IMR-90 (cell line): Measurements from ENCODE around the gene BICD1. TPM values are rescaled to one million over a fixed set of nuclear protein-coding genes. Genes with fewer than 3 reads are reported as not detected.

Experiments used
- ATAC-seq: fragments of 200-7000 bp; cut with Tn5 transposase; 2 replicates; pipeline ENCODE4 v1.9.1; 2020; ENCODE audit warnings: low read depth, mild to moderate bottlenecking, moderate library complexity
- BruUV-seq: library from RNA; stranded (reverse); fragments of 400-500 nt; replicated peaks from 2 replicates; lab custom pipeline; 2021; lab: Mats Ljungman, UMichigan
- CTCF ChIA-PET: fragments of 300-600 bp; formaldehyde crosslinking; extraction: SDS; loops from one replicate; lab custom pipeline; 2021; ENCODE audit warnings: antibody characterized with exemption; lab: Yijun Ruan, JAX
- POLR2A ChIA-PET: fragments of 300-600 bp; sonication (Branson Sonifier 250); formaldehyde crosslinking; loops from one replicate; lab custom pipeline; 2022; ENCODE audit warnings: antibody characterized with exemption; ENCODE audit not compliant: unreplicated experiment; lab: Charles Lee
- DNase-seq: peaks from one replicate; pipeline ENCODE4 v3.0.0; 2013
- H2AFZ ChIP-seq: replicated peaks from 2 replicates; pipeline ENCODE3; 2013; ENCODE audit warnings: low read length, mild to moderate bottlenecking; ENCODE audit not compliant: poor library complexity
- H2AK5ac ChIP-seq: 2 replicates; pipeline ENCODE4 v1.6.1; 2013; ENCODE audit warnings: low read depth, low read length, inconsistent platforms
- H2AK9ac ChIP-seq: replicated peaks from 2 replicates; pipeline ENCODE3; 2013; ENCODE audit warnings: mild to moderate bottlenecking, low read depth, low read length, moderate library complexity; ENCODE audit not compliant: poor library complexity
- H2BK120ac ChIP-seq: 2 replicates; pipeline ENCODE4 v1.6.1; 2013; ENCODE audit warnings: low read depth, low read length, inconsistent platforms
- H2BK15ac ChIP-seq: 3 replicates; pipeline ENCODE4 v1.6.1; 2013; ENCODE audit warnings: low read depth, low read length, inconsistent platforms
- H2BK20ac ChIP-seq: 2 replicates; pipeline ENCODE4 v1.6.1; 2013; ENCODE audit warnings: low read depth, mild to moderate bottlenecking, inconsistent platforms, low read length, moderate library complexity
- H2BK5ac ChIP-seq: 2 replicates; pipeline ENCODE4 v1.6.1; 2013; ENCODE audit warnings: mild to moderate bottlenecking, low read depth, low read length, inconsistent platforms; ENCODE audit not compliant: poor library complexity, severe bottlenecking
- H3K14ac ChIP-seq: replicated peaks from 2 replicates; pipeline ENCODE4 v1.6.1; 2013; ENCODE audit warnings: low read depth, low read length, inconsistent platforms
- H3K18ac ChIP-seq: 2 replicates; pipeline ENCODE4 v1.6.1; 2013; ENCODE audit warnings: low read depth, low read length, control low read depth
- H3K23ac ChIP-seq: 2 replicates; pipeline ENCODE4 v1.6.1; 2013; ENCODE audit warnings: low read depth, low read length, inconsistent platforms
- H3K27ac ChIP-seq: 2 replicates; pipeline ENCODE4 v1.5.1; 2013; ENCODE audit warnings: mild to moderate bottlenecking, control low read depth, low read length; ENCODE audit not compliant: insufficient read depth
- H3K27me3 ChIP-seq: 2 replicates; pipeline ENCODE4 v1.6.1; 2013; ENCODE audit warnings: low read length; ENCODE audit not compliant: control insufficient read depth, insufficient read depth
- H3K36me3 ChIP-seq: 2 replicates; pipeline ENCODE4 v1.6.1; 2013; ENCODE audit warnings: low read length, mixed read lengths; ENCODE audit not compliant: control insufficient read depth, insufficient read depth
- H3K4ac ChIP-seq: 2 replicates; pipeline ENCODE4 v1.6.1; 2013; ENCODE audit warnings: low read depth, low read length, inconsistent platforms
- H3K4me1 ChIP-seq: 2 replicates; pipeline ENCODE4 v1.6.1; 2013; ENCODE audit warnings: low read length, mixed read lengths; ENCODE audit not compliant: control insufficient read depth, insufficient read depth
- H3K4me2 ChIP-seq: 2 replicates; pipeline ENCODE4 v1.6.1; 2013; ENCODE audit warnings: low read depth, mild to moderate bottlenecking, control low read depth, low read length, moderate library complexity
- H3K4me3 ChIP-seq: 2 replicates; pipeline ENCODE4 v1.5.1; 2013; ENCODE audit warnings: low read depth, mild to moderate bottlenecking, control low read depth, low read length, moderate library complexity; ENCODE audit not compliant: insufficient read depth
- H3K56ac ChIP-seq: 2 replicates; pipeline ENCODE4 v1.6.1; 2013; ENCODE audit warnings: low read length, inconsistent platforms; ENCODE audit not compliant: insufficient read depth; ENCODE audit errors: extremely low read depth
- H3K79me1 ChIP-seq, 2 experiments: 2 replicates each; pipeline ENCODE4 v1.6.1; 2013; ENCODE audit warnings: low read length in 2 of 2, inconsistent platforms in 1 of 2, low read depth in 1 of 2
- H3K9ac ChIP-seq: 2 replicates; pipeline ENCODE4 v1.6.1; 2013; ENCODE audit warnings: low read depth, low read length, control low read depth
- H3K9me1 ChIP-seq: 2 replicates; pipeline ENCODE4 v1.6.1; 2013; ENCODE audit warnings: low read length, inconsistent platforms; ENCODE audit not compliant: insufficient read depth
- H3K9me3 ChIP-seq: 2 replicates; pipeline ENCODE4 v1.6.1; 2013; ENCODE audit warnings: low read length; ENCODE audit not compliant: control insufficient read depth, insufficient read depth
- H4K20me1 ChIP-seq: 2 replicates; pipeline ENCODE4 v1.6.1; 2013; ENCODE audit warnings: low read length, inconsistent platforms; ENCODE audit not compliant: insufficient read depth
- H4K5ac ChIP-seq: 2 replicates; pipeline ENCODE4 v1.6.1; 2013; ENCODE audit warnings: mild to moderate bottlenecking, low read depth, low read length, control low read depth
- H4K8ac ChIP-seq, 2 experiments: 2 replicates each; pipeline ENCODE4 v1.6.1; 2013; ENCODE audit warnings: low read depth in 2 of 2, low read length in 2 of 2, control low read depth in 1 of 2, inconsistent platforms in 1 of 2
- H4K91ac ChIP-seq: 2 replicates; pipeline ENCODE4 v1.6.1; 2013; ENCODE audit warnings: low read depth, low read length, inconsistent platforms; ENCODE audit not compliant: insufficient read depth
- BHLHE40 ChIP-seq: fragments of 150-350 bp; IDR thresholded peaks from 2 replicates; pipeline ENCODE4 v1.6.1; 2016; ENCODE audit warnings: mild to moderate bottlenecking, low read depth, low read length
- CEBPB ChIP-seq: IDR thresholded peaks from 2 replicates; pipeline ENCODE4 v1.6.1; 2012; ENCODE audit warnings: low read depth, low read length, improper control_type of control experiment
- CHD1 ChIP-seq: IDR thresholded peaks from 2 replicates; pipeline ENCODE4 v1.6.1; 2012; ENCODE audit warnings: low read depth, low read length, improper control_type of control experiment
- ELK1 ChIP-seq: fragments of 150-350 bp; IDR thresholded peaks from 2 replicates; pipeline ENCODE4 v1.6.1; 2016; ENCODE audit warnings: low read depth, mild to moderate bottlenecking, low read length, moderate library complexity, borderline replicate concordance
- FOS ChIP-seq: fragments of 150-350 bp; IDR thresholded peaks from 2 replicates; pipeline ENCODE4 v1.6.1; 2016; ENCODE audit warnings: low read depth, low read length
- MAFK ChIP-seq: IDR thresholded peaks from 2 replicates; pipeline ENCODE4 v1.6.1; 2012; ENCODE audit warnings: low read depth, low read length, improper control_type of control experiment
- MAZ ChIP-seq: IDR thresholded peaks from 2 replicates; pipeline ENCODE4 v1.6.1; 2012; ENCODE audit warnings: low read depth, mild to moderate bottlenecking, low read length, improper control_type of control experiment, moderate library complexity, borderline replicate concordance
- MXI1 ChIP-seq: IDR thresholded peaks from 2 replicates; pipeline ENCODE4 v1.6.1; 2012; ENCODE audit warnings: low read depth, mild to moderate bottlenecking, low read length, moderate library complexity, borderline replicate concordance
- NFE2L2 ChIP-seq: fragments of 150-350 bp; IDR thresholded peaks from 2 replicates; pipeline ENCODE4 v1.6.1; 2016; ENCODE audit warnings: low read depth, mild to moderate bottlenecking, low read length
- POLR2A ChIP-seq: IDR thresholded peaks from 2 replicates; pipeline ENCODE4 v1.6.1; 2012; ENCODE audit warnings: mild to moderate bottlenecking, low read depth, low read length
- RAD21 ChIP-seq: IDR thresholded peaks from 2 replicates; pipeline ENCODE4 v1.6.1; 2012; ENCODE audit warnings: low read length, improper control_type of control experiment
- RCOR1 ChIP-seq: IDR thresholded peaks from 2 replicates; pipeline ENCODE4 v1.6.1; 2012; ENCODE audit warnings: mild to moderate bottlenecking, low read length, improper control_type of control experiment; ENCODE audit not compliant: insufficient replicate concordance
- RFX5 ChIP-seq: IDR thresholded peaks from 2 replicates; pipeline ENCODE4 v1.8.0; 2012; ENCODE audit warnings: low read depth, mild to moderate bottlenecking, low read length, moderate library complexity
- SMC3 ChIP-seq: fragments of 150-350 bp; IDR thresholded peaks from 2 replicates; pipeline ENCODE4 v1.6.1; 2016; ENCODE audit warnings: low read depth, mild to moderate bottlenecking, antibody characterized with exemption, low read length, moderate library complexity
- USF2 ChIP-seq: fragments of 150-350 bp; IDR thresholded peaks from 2 replicates; pipeline ENCODE4 v1.6.1; 2017; ENCODE audit warnings: mild to moderate bottlenecking, antibody characterized with exemption, low read length, low read depth
- WGBS, 2 experiments: methylation state at CpG; one replicate each; pipeline versions ENCODE4 v1.1.5 to v1.1.7; 2013; ENCODE audit warnings: missing lambda C conversion rate in 2 of 2; ENCODE audit not compliant: insufficient read length in 1 of 2; ENCODE audit errors: extremely low coverage in 2 of 2; 5-methylcytosine and 5-hydroxymethylcytosine counted together
- dilution Hi-C: fragments of 300-500 bp; cut with HindIII; formaldehyde crosslinking; loops from one replicate; pipeline ENCODE4 v1.14.3; 2018; ENCODE audit warnings: low sequenced_read_pairs; ENCODE audit not compliant: unreplicated experiment
- in situ Hi-C: fragments of 300-500 bp; cut with MboI; formaldehyde crosslinking; loops from 3 replicates; pipeline ENCODE4 v1.14.3; 2019; ENCODE audit warnings: low sequenced_read_pairs, inconsistent platforms, mixed read lengths
- intact Hi-C: fragments of 100-400 bp; cut with micrococcal nuclease; formaldehyde crosslinking; loops from 2 replicates; pipeline ENCODE4 v1.10.0; 2022
- polyA plus RNA-seq, 3 experiments: library from polyadenylated mRNA; depleted of rRNA; stranded (reverse); fragments of >200 nt; gene quantifications; 2 replicates each; pipeline ENCODE4 v1.2.3, GENCODE V29; 2012; ENCODE audit warnings: low replicate concordance in 1 of 3
- total RNA-seq: library from RNA; depleted of rRNA; stranded (reverse); fragments of >200 nt; gene quantifications from 2 replicates; pipeline ENCODE4 v1.2.3, GENCODE V29; 2012
- TF ChIP-seq, protein P1 (sequence below): conservative IDR thresholded peaks from 2 replicates; pipeline ENCODE4 v1.5.1; 2012; ENCODE audit warnings: mild to moderate bottlenecking, low read depth, low read length, improper control_type of control experiment

Gene BICD1
- total and polyA plus RNA-seq, 2 of the 4 experiments (the other 2 are of a cell fraction), result 17.2 to 21.8 TPM

- no peak overlapping the region for H3K18ac ChIP-seq
- in situ Hi-C loops (no loop called here), intact Hi-C loops (no loop called here), dilution Hi-C loops (no loop called here)
- no peak overlapping the region for H3K4me2 ChIP-seq
- TF ChIP-seq MXI1 (no peak), SMC3 (no peak), BHLHE40 (no peak), RCOR1 (no peak), CHD1 (no peak), NFE2L2 (no peak), USF2 (no peak), POLR2A (no peak), CEBPB (no peak), FOS (no peak), MAFK (no peak), RAD21 (no peak), RFX5 (no peak), MAZ (no peak), ELK1 (no peak)
- TF ChIP-seq, protein P1, sequence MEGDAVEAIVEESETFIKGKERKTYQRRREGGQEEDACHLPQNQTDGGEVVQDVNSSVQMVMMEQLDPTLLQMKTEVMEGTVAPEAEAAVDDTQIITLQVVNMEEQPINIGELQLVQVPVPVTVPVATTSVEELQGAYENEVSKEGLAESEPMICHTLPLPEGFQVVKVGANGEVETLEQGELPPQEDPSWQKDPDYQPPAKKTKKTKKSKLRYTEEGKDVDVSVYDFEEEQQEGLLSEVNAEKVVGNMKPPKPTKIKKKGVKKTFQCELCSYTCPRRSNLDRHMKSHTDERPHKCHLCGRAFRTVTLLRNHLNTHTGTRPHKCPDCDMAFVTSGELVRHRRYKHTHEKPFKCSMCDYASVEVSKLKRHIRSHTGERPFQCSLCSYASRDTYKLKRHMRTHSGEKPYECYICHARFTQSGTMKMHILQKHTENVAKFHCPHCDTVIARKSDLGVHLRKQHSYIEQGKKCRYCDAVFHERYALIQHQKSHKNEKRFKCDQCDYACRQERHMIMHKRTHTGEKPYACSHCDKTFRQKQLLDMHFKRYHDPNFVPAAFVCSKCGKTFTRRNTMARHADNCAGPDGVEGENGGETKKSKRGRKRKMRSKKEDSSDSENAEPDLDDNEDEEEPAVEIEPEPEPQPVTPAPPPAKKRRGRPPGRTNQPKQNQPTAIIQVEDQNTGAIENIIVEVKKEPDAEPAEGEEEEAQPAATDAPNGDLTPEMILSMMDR, result no peak
- no peak overlapping the region for H2BK5ac ChIP-seq
- H3K23ac ChIP-seq, result no peak overlapping the region
- no peaks in the 10 kb centered on the region for H3K9me1 ChIP-seq
- no peaks in the 10 kb centered on the region for H3K4me1 ChIP-seq
- no peak for ATAC-seq
- no peak overlapping the region for H2AFZ ChIP-seq
- DNase-seq, result no peak
- H3K9ac ChIP-seq, result no peak overlapping the region
- no peak overlapping the region for H3K4me3 ChIP-seq
- no peaks in the 10 kb centered on the region for H4K20me1 ChIP-seq
- POLR2A ChIA-PET, result no interaction called here
- H3K56ac ChIP-seq, result no peak overlapping the region
- no peak overlapping the region for H2AK9ac ChIP-seq
- no peak overlapping the region for H2BK15ac ChIP-seq
- no peak overlapping the region for H2BK20ac ChIP-seq
- H4K91ac ChIP-seq, result no peak overlapping the region
- H3K27ac ChIP-seq, result no peak overlapping the region
- no peak overlapping the region for H2BK120ac ChIP-seq
- no peak overlapping the region for H3K4ac ChIP-seq
- WGBS, 2 experiments, result 83% methylated on average over 2 of the region's 2 CpGs; no CpG with 5 or more reads in 1 of the 2 experiments
- H3K36me3 ChIP-seq, result no peaks in the 10 kb centered on the region
- no peaks in the 10 kb centered on the region for H3K79me1 ChIP-seq
- no peak overlapping the region for H2AK5ac ChIP-seq
- H3K14ac ChIP-seq, result no peak overlapping the region
- CTCF ChIA-PET, result interaction anchor here (0.9 kb wide), 1 partner anchor 10 kb away, joined by 5 read pairs; no protein-coding TSS in a partner anchor
- no peak overlapping the region for H4K5ac ChIP-seq
- no peak overlapping the region for H4K8ac ChIP-seq
- H3K27me3 ChIP-seq, result peaks cover 4% of the 10 kb centered on the region
- BruUV-seq, result no TSS peak
- H3K9me3 ChIP-seq, result no peaks in the 10 kb centered on the region
Observed at GRCh38 chr12:32420356-32420755, 313.7 kb downstream of the BICD1 start.
